NCI-H2196 (cell line): ENCODE data around the gene CHD1.

Source experiments
- DNase-seq: peaks from one replicate; lab custom pipeline; 2025; ENCODE audit not compliant: unreplicated experiment; lab: John Stamatoyannopoulos, UW

The CHD1 gene

GRCh38 chr5:98936948-98937715 lies 8.3 kb upstream of the CHD1 start:
- no peak for DNase-seq

GRCh38 chr5:98935206-98935605 lies 6.4 kb upstream of the CHD1 start:
- DNase-seq = no peak

GRCh38 chr5:98934546-98934945 lies 5.7 kb upstream of the CHD1 start:
- no peak for DNase-seq

GRCh38 chr5:98933445-98934072 lies 4.8 kb upstream of the CHD1 start:
- no peak for DNase-seq

GRCh38 chr5:98930972-98931762 lies 2.4 kb upstream of the CHD1 start:
- no peak for DNase-seq

GRCh38 chr5:98929710-98930298 lies 997 bp upstream of the CHD1 start:
- no peak for DNase-seq

GRCh38 chr5:98927989-98928872 lies 576 bp downstream of the CHD1 start:
- peak; percentile 23 for DNase-seq

GRCh38 chr5:98927242-98927988 lies 1.4 kb downstream of the CHD1 start:
- peak; percentile 16 for DNase-seq

- DNase-seq = no peak
Measured at GRCh38 chr5:98923966-98924365, 4.8 kb downstream of the CHD1 start.

GRCh38 chr5:98921947-98922505 lies 6.8 kb downstream of the CHD1 start:
- no peak for DNase-seq

- DNase-seq = no peak
Measured at GRCh38 chr5:98917433-98917832, 11.4 kb downstream of the CHD1 start.

GRCh38 chr5:98916540-98916939 lies 12.3 kb downstream of the CHD1 start:
- DNase-seq = no peak

- DNase-seq = no peak
Measured at GRCh38 chr5:98913911-98914310, 14.9 kb downstream of the CHD1 start.

GRCh38 chr5:98911280-98912040 lies 17.3 kb downstream of the CHD1 start:
- no peak for DNase-seq

GRCh38 chr5:98909363-98909762 lies 19.4 kb downstream of the CHD1 start:
- DNase-seq = no peak

- DNase-seq = no peak
Measured at GRCh38 chr5:98907951-98908350, 20.9 kb downstream of the CHD1 start.

GRCh38 chr5:98906756-98907355 lies 22.0 kb downstream of the CHD1 start:
- DNase-seq = no peak
